Measurements from ENCODE around the gene ZNF22. TPM values are rescaled to one million over a fixed set of nuclear protein-coding genes. Genes with fewer than 3 reads are reported as not detected.

ZNF22 gene
- total RNA-seq (44.3 TPM), polyA plus RNA-seq (ENCODE audit: insufficient read depth in 1 of 8, insufficient read length in 8 of 8, low replicate concordance in 1 of 8) (10 to 100 TPM; 45.1 to 57.8 (median 50.5) TPM)
- long read RNA-seq, donor 1, transcript ZNF22-201 (2 exons, 2,551 nt) = major isoform, 13 of 29 reads
- long read RNA-seq, donor 1, partial matches to known transcripts = 16 of 29 reads
- long read RNA-seq, donor 1, other reads (novel, unspliced or antisense) = 0 of 29 reads
- long read RNA-seq, donor 2, transcript ZNF22-201 (2 exons, 2,551 nt) = major isoform, 5 of 5 reads
- long read RNA-seq, donor 2, partial matches to known transcripts = 0 of 5 reads
- long read RNA-seq, donor 2, other reads (novel, unspliced or antisense) = 0 of 5 reads
- long read RNA-seq, donor 3, transcript ZNF22-201 (2 exons, 2,551 nt) = major isoform, 22 of 45 reads
- long read RNA-seq, donor 3, partial matches to known transcripts = 23 of 45 reads
- long read RNA-seq, donor 3, other reads (novel, unspliced or antisense) = 0 of 45 reads
- long read RNA-seq, donor 4, transcript ZNF22-201 (2 exons, 2,551 nt) = major isoform, 30 of 30 reads
- long read RNA-seq, donor 4, partial matches to known transcripts = 0 of 30 reads
- long read RNA-seq, donor 4, other reads (novel, unspliced or antisense) = 0 of 30 reads
- long read RNA-seq, donor 5, transcript ZNF22-201 (2 exons, 2,551 nt) = major isoform, 72 of 156 reads
- long read RNA-seq, donor 5, partial matches to known transcripts = 84 of 156 reads
- long read RNA-seq, donor 5, other reads (novel, unspliced or antisense) = 0 of 156 reads
- long read RNA-seq, donor 6, transcript ZNF22-201 (2 exons, 2,551 nt) = major isoform, 62 of 62 reads
- long read RNA-seq, donor 6, partial matches to known transcripts = 0 of 62 reads
- long read RNA-seq, donor 6, other reads (novel, unspliced or antisense) = 0 of 62 reads
- long read RNA-seq, donor 7, transcript ZNF22-201 (2 exons, 2,551 nt) = major isoform, 45 of 67 reads
- long read RNA-seq, donor 7, partial matches to known transcripts = 22 of 67 reads
- long read RNA-seq, donor 7, other reads (novel, unspliced or antisense) = 0 of 67 reads
- long read RNA-seq, donor 8, transcript ZNF22-201 (2 exons, 2,551 nt) = major isoform, 28 of 50 reads
- long read RNA-seq, donor 8, partial matches to known transcripts = 22 of 50 reads
- long read RNA-seq, donor 8, other reads (novel, unspliced or antisense) = 0 of 50 reads
- long read RNA-seq, donor 9, transcript ZNF22-201 (2 exons, 2,551 nt) = major isoform, 27 of 63 reads
- long read RNA-seq, donor 9, partial matches to known transcripts = 36 of 63 reads
- long read RNA-seq, donor 9, other reads (novel, unspliced or antisense) = 0 of 63 reads
- long read RNA-seq, donor 10, transcript ZNF22-201 (2 exons, 2,551 nt) = major isoform, 45 of 52 reads
- long read RNA-seq, donor 10, partial matches to known transcripts = 0 of 52 reads
- long read RNA-seq, donor 10, other reads (novel, unspliced or antisense) = 7 of 52 reads
- long read RNA-seq, donor 11, transcript ZNF22-201 (2 exons, 2,551 nt) = major isoform, 37 of 37 reads
- long read RNA-seq, donor 11, partial matches to known transcripts = 0 of 37 reads
- long read RNA-seq, donor 11, other reads (novel, unspliced or antisense) = 0 of 37 reads

GRCh38 chr10:45000752-45001380 lies at the start of gene ZNF22:
TSS of gene ZNF22 (plus strand) at chr10:45000923. CDS start at chr10:45003369, 2,446 bp downstream.
- H3K27ac ChIP-seq (ENCODE audit: low read length) = peak within 1 kb of the TSS; percentile 95
- DNase-seq = peak; percentile 91
- H3K9me3 ChIP-seq (replicated peaks; ENCODE audit: control insufficient read depth, low read depth, low read length) = peaks cover 8% of the 10 kb centered on the region
- H3K4me3 ChIP-seq (ENCODE audit: low read length) = peak within 1 kb of the TSS; percentile 63
- H3K36me3 ChIP-seq (ENCODE audit: control insufficient read depth, insufficient read depth, low read length) = peaks cover 15% of the 10 kb centered on the region
- H3K27me3 ChIP-seq (ENCODE audit: control insufficient read depth, insufficient read depth, low read length) = no peaks in the 10 kb centered on the region
- peaks cover 24% of the 10 kb centered on the region for H3K4me1 ChIP-seq (ENCODE audit: control insufficient read depth, insufficient read depth, low read length)
- under 1% methylated on average over 78 of the region's 79 CpGs for WGBS (ENCODE audit: insufficient coverage)

- peaks cover 16% of the 10 kb centered on the region for H3K36me3 ChIP-seq (ENCODE audit: control insufficient read depth, insufficient read depth, low read length)
- H3K27me3 ChIP-seq (ENCODE audit: control insufficient read depth, insufficient read depth, low read length) = no peaks in the 10 kb centered on the region
- H3K4me3 ChIP-seq (ENCODE audit: low read length) = no peak overlapping the region
- no peak overlapping the region for H3K27ac ChIP-seq (ENCODE audit: low read length)
- 88% methylated on average over 4 of the region's 7 CpGs for WGBS (ENCODE audit: insufficient coverage)
- H3K4me1 ChIP-seq (ENCODE audit: control insufficient read depth, insufficient read depth, low read length) = peaks cover 47% of the 10 kb centered on the region
- H3K9me3 ChIP-seq (replicated peaks; ENCODE audit: control insufficient read depth, low read depth, low read length) = peaks cover 2% of the 10 kb centered on the region
- DNase-seq = no peak
Measured at GRCh38 chr10:44951576-44952226, 49.0 kb upstream of the ZNF22 start.

- Histone ChIP-seq H3K27me3 (ENCODE audit: control insufficient read depth, insufficient read depth, low read length) (no peaks in the 10 kb centered on the region), H3K4me3 (ENCODE audit: low read length) (no peak overlapping the region), H3K27ac (ENCODE audit: low read length) (no peak overlapping the region), H3K36me3 (ENCODE audit: control insufficient read depth, insufficient read depth, low read length) (peaks cover 17% of the 10 kb centered on the region), H3K4me1 (ENCODE audit: control insufficient read depth, insufficient read depth, low read length) (peaks cover 42% of the 10 kb centered on the region), H3K9me3 (replicated peaks; ENCODE audit: control insufficient read depth, low read depth, low read length) (peaks cover 3% of the 10 kb centered on the region)
- no peak for DNase-seq
- WGBS (ENCODE audit: insufficient coverage) = 50% methylated on average over 1 of the region's 2 CpGs
Measured at GRCh38 chr10:44952779-44953231, 47.9 kb upstream of the ZNF22 start.

GRCh38 chr10:44954042-44954441 lies 46.7 kb upstream of the ZNF22 start:
- no peak for DNase-seq
- H3K27me3 ChIP-seq (ENCODE audit: control insufficient read depth, insufficient read depth, low read length) = no peaks in the 10 kb centered on the region
- H3K4me3 ChIP-seq (ENCODE audit: low read length) = no peak overlapping the region
- H3K4me1 ChIP-seq (ENCODE audit: control insufficient read depth, insufficient read depth, low read length) = peaks cover 42% of the 10 kb centered on the region
- no peak overlapping the region for H3K27ac ChIP-seq (ENCODE audit: low read length)
- H3K36me3 ChIP-seq (ENCODE audit: control insufficient read depth, insufficient read depth, low read length) = peaks cover 17% of the 10 kb centered on the region
- H3K9me3 ChIP-seq (replicated peaks; ENCODE audit: control insufficient read depth, low read depth, low read length) = peaks cover 3% of the 10 kb centered on the region

GRCh38 chr10:44954962-44955361 lies 45.8 kb upstream of the ZNF22 start:
- H3K9me3 ChIP-seq (replicated peaks; ENCODE audit: control insufficient read depth, low read depth, low read length) = peaks cover 3% of the 10 kb centered on the region
- H3K4me1 ChIP-seq (ENCODE audit: control insufficient read depth, insufficient read depth, low read length) = peaks cover 36% of the 10 kb centered on the region
- no peak overlapping the region for H3K27ac ChIP-seq (ENCODE audit: low read length)
- H3K4me3 ChIP-seq (ENCODE audit: low read length) = no peak overlapping the region
- no peaks in the 10 kb centered on the region for H3K27me3 ChIP-seq (ENCODE audit: control insufficient read depth, insufficient read depth, low read length)
- H3K36me3 ChIP-seq (ENCODE audit: control insufficient read depth, insufficient read depth, low read length) = peaks cover 17% of the 10 kb centered on the region
- DNase-seq = no peak

GRCh38 chr10:44955413-44956070 lies 45.2 kb upstream of the ZNF22 start:
- H3K4me3 ChIP-seq (ENCODE audit: low read length) = no peak overlapping the region
- peak; percentile 15 for DNase-seq
- no peaks in the 10 kb centered on the region for H3K27me3 ChIP-seq (ENCODE audit: control insufficient read depth, insufficient read depth, low read length)
- WGBS (ENCODE audit: insufficient coverage) = 80% methylated on average over 3 of the region's 8 CpGs
- H3K36me3 ChIP-seq (ENCODE audit: control insufficient read depth, insufficient read depth, low read length) = peaks cover 17% of the 10 kb centered on the region
- H3K9me3 ChIP-seq (replicated peaks; ENCODE audit: control insufficient read depth, low read depth, low read length) = peaks cover 3% of the 10 kb centered on the region
- no peak overlapping the region for H3K27ac ChIP-seq (ENCODE audit: low read length)
- peaks cover 36% of the 10 kb centered on the region for H3K4me1 ChIP-seq (ENCODE audit: control insufficient read depth, insufficient read depth, low read length)

GRCh38 chr10:44956226-44956625 lies 44.5 kb upstream of the ZNF22 start:
- 77% methylated on average over 4 of the region's 4 CpGs for WGBS (ENCODE audit: insufficient coverage)
- H3K4me1 ChIP-seq (ENCODE audit: control insufficient read depth, insufficient read depth, low read length) = peaks cover 38% of the 10 kb centered on the region
- H3K4me3 ChIP-seq (ENCODE audit: low read length) = no peak overlapping the region
- peaks cover 3% of the 10 kb centered on the region for H3K9me3 ChIP-seq (replicated peaks; ENCODE audit: control insufficient read depth, low read depth, low read length)
- no peak for DNase-seq
- H3K27ac ChIP-seq (ENCODE audit: low read length) = no peak overlapping the region
- H3K36me3 ChIP-seq (ENCODE audit: control insufficient read depth, insufficient read depth, low read length) = peaks cover 17% of the 10 kb centered on the region
- no peaks in the 10 kb centered on the region for H3K27me3 ChIP-seq (ENCODE audit: control insufficient read depth, insufficient read depth, low read length)

- Histone ChIP-seq H3K9me3 (replicated peaks; ENCODE audit: control insufficient read depth, low read depth, low read length) (peaks cover 3% of the 10 kb centered on the region), H3K27me3 (ENCODE audit: control insufficient read depth, insufficient read depth, low read length) (no peaks in the 10 kb centered on the region), H3K27ac (ENCODE audit: low read length) (no peak overlapping the region), H3K36me3 (ENCODE audit: control insufficient read depth, insufficient read depth, low read length) (peaks cover 18% of the 10 kb centered on the region), H3K4me3 (ENCODE audit: low read length) (no peak overlapping the region), H3K4me1 (ENCODE audit: control insufficient read depth, insufficient read depth, low read length) (peaks cover 46% of the 10 kb centered on the region)
- no peak for DNase-seq
- 87% methylated on average over 3 of the region's 4 CpGs for WGBS (ENCODE audit: insufficient coverage)
Measured at GRCh38 chr10:44956717-44957706, 43.7 kb upstream of the ZNF22 start.
